Activated CD4-positive, CD25-positive, alpha-beta regulatory T cell treated with anti-CD3 and anti-CD28 coated beads, Interleukin-2, amount 50 U/mL, for 72 hours (primary cell): Measurements from ENCODE around the gene AATK.
"Not testable (repeated sequence)": the region's sequence is repeated elsewhere in the genome, so short reads cannot be mapped to it uniquely, and the experiment has no call there.

Experiments used
- DNase-seq: peaks from one replicate; pipeline ENCODE4 v3.0.0; 2021

The AATK gene

DNA sequence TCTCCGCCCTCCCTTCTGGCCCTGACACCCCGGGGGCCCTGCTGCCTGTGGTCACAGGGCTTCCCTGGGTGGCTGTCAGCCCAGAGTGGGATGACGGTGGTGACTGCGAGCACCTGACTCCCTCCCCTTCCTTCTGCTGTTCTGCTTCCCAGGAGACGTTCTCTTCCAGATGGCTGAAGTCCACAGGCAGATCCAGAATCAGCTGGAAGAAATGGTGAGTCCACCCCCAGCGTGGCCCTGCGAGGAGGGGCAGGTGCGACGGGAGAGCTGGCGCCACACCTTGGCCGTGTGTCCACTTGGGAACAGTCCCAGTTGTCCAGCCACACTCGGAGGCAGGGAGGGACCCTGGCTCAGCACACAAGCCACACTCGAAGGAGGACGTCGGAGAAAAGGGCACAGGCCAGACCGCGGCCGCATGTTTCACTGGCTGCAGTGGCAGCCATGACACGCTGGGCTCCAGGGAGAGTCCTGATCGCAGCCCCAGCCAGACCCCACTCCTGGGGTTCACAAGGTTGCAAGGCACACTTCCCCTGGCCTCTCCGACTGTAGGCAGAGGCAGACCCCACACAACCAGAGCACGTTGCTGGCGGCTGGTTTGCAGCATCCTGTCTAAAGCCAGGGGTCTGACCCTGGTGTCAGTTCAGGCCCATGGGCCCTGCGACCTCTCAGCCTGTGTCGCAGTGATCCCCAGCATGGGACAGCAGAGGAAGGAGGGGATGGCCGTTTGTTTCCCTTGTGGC lies 81.2 kb downstream of the AATK start:
- no peak for DNase-seq

DNA sequence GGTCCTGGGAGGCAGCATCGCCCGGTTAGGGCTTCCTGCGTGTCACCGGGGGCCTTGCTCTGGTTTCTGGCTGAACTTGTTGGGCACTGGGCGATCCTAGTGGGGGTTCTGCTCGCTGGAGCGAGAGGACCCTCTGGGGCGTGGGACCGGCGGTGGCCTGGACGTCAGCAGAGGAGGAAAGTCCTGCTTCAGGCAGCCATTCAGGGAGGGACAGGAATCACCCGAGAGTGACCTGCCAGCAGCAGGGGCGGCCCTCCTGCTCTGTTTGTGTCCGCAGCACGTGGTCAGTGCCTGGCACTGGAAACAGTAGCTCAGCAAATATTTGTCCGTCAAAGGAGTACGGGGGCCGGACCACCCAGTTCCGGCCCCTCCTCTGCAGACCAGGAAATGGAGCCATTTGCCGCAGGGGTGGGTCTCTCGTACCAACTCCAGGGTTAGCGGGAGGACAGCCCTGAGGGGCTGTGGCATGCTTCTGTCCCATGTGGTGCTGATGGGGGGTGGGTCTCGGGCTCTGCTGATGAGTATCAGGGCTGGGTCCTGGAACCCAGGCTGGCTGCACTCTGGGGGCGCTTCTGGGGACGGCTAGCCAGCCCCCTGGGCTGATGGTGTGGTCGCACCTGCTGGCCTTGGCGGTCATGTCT lies 82.8 kb downstream of the AATK start:
- DNase-seq: no peak

DNA sequence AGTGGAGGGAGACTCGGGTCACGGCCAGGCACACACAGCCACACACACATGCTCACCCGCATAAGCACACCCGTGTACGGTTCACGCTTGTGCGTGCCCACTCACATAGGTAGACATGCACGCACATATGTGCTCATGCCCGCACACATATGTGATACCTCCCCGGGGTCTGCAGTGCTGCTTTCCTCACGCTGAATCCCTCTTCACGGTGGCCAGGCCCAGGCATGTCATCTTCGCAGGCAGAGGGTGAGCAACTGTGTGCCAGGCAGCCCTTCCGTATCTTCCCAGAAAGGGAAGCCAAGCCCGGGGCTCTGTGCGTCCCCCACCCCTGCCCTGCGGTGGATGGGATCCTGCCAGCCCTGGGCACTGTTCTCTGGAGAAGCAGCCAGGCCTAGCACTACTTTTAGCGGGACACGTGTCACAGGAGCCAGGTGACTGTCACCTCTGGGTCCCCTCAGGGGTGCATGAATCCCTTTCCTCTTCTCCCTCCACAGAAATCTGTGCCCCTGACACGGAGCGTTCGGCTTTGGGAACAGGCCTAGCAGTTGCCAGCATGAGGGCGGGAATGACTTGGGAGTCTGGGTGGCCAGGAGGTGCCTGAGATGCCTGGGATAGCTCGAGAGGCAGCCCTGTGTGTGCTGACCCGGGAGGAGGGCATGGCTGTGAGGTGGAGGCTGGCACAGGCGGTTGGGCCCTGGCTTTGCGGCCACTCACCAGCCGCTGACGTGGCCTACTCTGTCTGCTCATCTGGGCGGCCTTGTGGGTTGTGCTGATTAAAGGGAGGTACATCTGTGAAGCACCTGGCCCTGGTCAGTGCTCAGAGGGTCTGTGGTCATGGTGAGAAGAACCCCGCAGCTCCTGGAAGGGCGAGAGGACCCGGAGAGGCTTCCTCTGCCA lies 83.6 kb downstream of the AATK start:
- DNase-seq: no peak

DNA sequence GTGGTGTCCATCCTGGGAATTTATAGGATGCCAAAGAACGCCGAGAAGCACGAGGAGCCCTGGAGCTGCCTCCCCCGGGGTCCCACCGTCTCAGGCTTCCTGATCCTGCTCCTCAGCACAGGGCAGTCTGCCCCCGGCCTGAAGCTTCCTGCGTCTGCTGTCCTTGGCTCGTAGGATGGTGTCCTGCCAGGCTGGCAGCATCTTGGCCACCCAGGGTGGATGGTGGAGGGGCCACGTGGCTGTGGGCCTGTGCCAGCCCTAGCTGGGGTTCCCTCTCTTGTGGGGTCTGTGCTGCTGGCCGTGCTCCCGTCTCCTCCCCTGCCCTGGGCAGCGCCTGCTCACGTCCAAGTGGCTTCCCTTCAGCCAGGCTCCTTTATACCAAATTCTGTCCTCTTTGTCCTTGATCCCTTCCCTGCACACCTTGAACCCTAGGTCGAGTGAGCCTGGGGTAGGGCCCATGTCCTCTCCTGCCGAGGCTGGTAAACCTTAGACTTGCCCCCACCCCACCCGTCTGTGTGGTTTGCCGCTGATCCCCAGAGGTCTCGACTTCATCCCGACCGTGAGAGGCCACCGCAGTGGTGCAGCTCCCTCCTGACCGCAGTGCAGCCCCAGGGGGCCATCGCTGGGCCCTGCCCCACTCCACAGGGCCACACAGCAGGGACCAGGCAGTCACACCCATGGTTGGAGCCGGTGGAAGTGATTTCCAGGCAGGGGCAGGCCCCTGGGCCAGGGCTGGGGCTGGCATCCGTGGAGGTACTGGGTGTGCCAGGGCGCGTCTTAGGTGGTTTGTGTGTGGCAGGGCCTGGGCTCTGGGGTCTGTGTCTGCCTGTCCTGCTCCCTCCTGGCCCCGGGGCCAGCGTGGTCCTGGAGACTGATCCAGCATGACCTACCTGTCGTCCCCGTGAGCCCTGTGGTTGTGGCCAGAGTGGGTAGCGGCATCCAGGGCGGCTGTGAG lies 84.5 kb downstream of the AATK start:
- DNase-seq: no peak

DNA sequence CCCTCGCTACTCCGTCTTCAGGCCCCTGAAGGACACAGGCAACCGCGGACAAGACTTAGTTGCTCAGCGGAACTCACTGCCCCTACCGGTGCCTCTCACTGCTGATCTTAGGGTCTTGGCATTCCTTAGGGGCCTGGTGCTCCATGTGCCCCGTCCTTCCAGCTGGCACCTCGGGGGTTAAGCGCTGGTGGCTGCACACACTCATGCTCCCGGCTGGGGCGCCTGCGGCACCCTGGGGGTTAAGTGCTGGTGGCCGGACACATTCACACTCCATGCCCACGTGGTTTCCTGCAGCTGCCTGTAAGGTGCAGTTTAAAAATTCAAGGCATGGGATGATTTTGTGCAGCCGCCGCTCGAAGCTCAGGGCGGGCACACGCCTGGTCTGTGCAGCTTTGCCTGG lies 86.0 kb downstream of the AATK start:
- no peak for DNase-seq

DNA sequence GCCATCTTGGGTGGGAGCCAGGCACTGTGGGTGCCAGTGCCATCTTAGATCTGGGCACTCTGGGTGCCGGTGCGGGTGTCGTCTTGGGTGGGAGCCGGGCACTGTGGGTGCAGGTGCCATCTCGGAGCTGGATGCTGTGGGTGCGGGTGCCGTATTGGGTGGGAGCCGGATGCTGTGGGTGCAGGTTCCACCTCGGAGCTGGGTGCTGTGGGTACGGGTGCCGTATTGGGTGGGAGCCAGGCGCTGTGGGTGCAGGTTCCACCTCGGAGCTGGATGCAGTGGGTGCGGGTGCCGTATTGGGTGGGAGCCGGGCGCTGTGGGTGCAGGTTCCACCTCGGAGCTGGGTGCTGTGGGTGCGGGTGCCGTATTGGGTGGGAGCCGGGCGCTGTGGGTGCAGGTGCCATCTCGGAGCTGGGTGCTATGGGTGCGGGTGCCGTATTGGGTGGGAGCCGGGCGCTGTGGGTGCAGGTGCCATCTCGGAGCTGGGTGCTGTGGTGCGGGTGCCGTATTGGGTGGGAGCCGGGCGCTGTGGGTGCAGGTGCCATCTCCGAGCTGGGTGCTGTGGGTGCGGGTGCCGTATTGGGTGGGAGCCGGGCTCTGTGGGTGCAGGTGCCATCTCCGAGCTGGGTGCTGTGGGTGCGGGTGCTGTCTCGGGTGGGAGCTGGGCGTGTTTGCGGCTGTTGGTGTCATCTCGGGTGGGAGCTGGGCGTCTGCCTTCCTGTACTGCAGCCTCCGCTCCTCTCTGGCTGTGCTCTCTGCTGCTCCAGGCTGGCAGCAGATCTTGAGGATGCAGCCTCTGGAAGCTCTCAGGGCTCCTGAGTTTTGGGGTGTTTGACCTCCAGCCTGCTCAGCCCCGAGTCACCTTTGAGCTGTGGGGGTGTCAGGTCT lies 87.8 kb downstream of the AATK start:
- not testable (repeated sequence) for DNase-seq

DNA sequence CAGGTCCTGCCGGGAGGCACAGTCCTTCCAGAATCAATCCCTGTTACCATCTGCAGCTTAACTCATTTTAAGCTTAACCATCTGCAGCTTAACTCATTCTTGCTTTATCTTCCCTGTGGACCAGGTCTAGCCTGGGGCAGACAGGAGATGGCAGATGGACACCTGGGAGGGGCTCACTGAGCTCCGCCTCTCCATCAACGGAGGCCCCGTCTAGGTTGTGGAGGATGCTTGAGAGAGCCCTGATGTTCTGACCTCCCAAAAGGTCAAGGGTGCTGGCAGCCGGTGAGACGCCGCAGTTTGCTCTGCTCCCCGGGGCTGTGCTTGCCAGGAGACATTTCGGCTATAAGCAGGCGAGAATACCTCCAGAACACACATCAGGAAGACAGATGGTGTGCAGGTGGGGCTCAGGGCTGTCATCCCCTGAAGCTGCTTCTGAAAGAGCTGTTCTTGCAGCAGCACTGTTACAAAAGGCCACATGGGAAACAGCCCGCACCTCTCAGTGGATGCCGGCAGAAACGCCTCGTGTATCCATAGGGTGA lies 89.8 kb downstream of the AATK start:
- DNase-seq: no peak

DNA sequence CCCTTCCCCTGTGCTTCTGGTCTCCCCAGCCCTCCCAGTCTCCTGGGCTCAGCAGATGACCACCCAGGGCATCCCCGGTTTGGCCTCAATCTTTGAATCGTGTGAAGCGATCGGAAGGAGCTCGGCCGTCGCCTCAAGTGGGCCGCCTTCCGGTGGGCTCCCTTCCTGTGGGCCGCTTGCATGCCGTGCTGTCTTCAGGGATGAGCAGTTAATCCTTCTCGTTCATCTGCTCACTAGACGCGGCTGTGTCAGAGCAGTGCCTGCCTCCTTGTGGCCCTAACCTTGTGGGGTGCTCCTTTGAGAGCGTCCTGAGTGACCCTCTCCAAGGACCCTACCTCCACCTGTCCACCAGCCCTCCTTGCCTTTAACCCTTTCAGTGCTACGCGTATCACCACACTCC lies 90.7 kb downstream of the AATK start:
- no peak for DNase-seq

DNA sequence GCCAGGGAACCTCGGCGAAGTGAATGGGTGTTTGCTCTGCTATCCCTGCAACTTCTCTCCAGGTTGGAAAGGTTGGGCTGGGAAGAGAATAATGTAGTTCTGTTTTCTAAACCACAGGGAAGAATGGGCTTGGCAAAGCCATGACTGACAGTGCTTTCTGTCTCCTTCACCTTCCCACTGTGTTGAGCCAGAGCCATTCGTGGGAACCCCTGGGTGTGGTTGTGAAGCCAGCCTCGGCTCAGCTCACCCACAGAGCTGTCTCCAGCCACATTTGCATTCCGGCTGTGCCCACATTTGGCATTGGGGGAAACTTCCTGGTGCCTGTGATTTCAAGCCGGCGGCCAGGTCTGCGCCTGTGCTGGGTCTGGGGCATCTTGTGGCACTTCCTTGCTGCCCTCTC lies 91.1 kb downstream of the AATK start:
- DNase-seq: no peak

DNA sequence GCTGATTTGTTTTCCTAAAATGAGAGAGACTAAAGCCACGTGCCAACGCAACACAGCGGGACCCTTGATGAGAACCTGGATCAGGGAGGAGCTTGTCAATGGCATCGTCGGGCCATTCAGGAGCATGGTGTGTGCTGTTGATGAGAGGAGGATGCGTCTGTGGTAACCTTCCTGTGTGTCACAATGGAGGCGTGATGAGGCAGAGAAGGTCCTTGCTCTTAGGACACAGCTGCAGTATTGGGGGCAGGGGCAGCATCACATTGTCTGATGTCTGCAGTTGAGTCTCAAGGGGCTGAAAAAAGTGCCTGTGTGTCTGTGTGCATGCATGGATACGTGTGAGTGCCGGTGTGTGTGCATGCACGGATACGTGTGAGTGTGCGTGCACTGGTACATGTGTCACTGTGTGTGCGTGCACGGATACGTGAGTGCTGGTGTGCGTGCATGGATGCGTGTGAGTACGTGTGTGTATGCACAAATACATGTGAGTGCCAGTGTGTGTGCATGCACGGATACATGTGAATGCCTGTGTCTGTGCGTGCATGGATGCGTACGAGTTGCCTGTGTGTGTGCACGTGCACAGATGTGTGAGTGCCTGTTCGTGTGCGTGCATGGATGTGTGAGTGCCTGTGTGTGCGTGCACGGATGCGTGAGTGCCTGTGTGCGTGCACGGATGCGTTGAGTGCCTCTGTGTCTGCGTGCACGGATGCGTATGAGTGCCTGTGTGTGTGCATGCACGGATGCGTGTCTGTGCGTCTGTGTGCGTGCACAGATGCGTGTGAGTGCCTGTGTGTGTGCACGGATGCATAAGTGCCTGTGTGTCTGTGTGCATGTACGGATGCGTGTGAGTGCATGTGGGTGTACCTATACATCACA lies 91.8 kb downstream of the AATK start:
- DNase-seq: no peak

DNA sequence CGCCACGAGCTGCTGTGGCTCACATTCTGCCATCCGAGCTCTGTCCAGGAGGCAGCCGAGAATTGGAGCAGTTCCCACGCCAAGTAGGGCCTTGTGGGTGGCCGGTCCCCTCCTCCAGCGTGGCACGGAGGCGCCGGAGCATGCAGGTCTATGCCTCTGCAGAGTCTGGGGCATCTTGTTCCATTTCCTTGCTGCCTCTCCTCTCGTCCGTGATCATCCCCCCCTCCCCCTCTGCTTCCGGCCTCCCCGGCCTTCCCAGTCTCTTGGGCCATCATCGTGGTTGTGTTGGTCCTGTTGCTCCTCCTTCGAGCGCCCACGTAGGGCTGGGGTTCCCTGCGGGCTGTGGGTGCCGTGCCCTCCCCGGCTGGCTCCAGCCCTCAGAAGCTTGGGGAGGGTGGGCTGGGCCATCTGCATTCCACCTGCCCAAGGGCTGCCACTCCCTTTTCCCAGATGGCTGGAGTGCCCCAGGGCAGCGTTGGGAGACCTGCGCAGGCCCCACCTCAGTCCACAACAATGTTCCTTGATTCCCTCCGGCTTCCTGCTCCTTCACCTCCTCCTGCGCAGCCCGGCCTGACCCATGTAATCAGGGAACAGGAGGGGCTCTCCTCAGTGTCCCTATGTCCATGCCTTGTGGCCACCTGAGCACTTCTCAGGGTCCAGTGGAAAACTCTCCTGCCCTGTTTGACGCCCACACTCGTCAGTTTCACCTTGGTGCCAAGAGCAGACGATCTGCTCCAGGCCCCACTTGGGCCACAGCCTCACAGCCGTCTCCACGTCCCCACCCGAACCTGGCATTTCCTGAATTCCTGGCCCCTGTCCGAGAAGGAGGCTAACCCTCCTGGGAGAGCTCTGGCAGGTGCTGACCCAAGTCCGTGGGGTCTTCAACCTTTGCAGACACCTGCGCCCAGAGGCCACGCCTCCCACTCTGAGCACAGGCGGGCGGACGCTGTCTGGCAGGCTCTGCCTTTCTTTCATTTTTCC lies 94.0 kb downstream of the AATK start:
- DNase-seq: no peak

DNA sequence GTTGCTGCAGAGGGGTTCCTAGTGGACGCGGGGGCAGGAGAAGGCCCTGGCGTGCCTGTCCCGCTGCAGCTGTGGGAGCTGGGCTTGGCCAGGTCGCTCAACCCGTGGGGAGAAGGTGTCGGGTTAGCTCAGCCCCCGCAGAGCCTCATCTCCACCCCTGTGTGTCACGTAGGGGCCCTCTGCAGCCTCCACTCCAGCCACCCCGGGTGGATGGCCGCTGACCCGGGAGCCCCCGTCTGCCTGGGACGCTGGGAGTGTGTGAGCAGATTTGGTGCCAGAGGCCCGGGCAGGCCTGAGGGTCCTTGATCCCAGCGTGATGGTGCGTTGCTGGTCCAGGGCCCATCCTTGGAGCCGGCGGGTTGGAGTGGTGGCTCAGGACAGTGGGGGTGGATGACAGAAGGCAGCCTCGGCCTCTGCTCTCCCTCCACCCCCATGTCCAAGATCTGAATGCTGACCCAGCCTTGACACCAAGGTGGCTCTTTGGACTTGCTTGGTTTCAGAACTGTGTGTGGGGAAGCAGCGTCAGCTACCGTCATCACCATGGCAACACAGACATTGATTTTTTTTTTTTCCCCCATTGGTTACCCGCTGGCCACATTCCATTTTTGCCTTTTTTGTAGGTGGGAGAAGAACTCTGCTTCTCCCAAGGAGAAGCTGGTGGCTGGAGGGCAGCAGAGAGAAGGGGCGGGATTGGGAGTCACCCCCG lies 95.3 kb downstream of the AATK start:
- DNase-seq: no peak

DNA sequence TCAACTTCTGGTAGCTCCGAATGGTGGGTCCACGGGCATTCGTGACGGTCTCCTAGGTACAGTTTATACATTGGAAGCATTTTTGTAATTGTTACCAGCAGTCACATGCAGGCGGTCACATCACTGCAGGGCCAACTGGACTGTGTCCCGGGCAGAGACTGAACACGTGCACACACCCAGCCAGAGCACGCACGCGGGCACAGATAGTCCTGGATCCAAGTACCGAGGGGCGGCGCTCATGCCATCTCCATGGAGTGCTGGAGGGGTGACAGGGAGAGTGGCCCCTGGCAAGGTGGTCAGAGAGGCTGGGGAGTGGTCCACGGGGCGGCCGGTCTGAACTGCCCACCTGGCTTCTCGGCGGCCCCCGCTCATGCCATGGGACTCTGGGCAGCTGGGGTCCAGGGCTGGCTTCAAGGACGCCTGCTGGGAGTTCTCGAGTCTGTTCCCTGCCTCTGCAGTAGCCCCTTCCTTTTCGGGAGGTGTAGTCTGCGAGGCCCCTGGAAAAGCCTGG lies 96.8 kb downstream of the AATK start:
- DNase-seq: no peak

DNA sequence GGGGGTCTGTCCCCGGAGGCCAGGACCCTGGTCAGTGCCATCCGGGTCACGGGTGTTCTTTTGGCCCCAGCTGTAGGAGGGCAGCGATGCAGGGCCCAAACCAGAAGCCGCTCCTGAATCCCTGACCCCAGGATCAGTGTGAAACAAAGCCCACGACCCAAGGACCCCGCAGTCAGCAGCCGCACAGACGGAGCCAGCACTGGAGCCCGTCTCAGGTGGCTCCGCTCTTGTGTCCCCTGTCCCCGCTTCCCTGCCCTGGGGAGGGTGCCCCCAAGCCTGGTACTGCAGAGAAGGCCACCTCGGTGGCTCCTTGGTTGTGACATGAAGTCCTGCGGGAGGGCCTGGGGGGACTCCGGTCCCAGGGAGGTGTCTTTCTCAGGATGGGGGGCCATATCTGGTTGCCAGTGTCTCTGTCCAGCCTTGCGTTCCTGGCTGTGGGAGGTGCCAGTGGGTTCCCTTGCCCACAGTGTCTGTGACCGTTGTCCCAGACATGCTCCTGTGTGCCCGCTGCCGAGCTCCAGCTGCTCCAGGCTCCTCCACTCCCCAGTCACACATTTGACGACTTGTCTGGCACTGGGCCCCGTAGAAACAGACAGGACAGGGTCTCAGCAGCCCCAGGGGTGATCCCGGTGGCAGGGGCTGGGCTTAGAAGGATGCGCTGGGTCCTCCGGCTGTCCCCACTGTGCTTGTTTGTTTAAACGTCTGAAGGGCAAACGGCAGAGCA lies 97.4 kb downstream of the AATK start:
- DNase-seq: no peak

DNA sequence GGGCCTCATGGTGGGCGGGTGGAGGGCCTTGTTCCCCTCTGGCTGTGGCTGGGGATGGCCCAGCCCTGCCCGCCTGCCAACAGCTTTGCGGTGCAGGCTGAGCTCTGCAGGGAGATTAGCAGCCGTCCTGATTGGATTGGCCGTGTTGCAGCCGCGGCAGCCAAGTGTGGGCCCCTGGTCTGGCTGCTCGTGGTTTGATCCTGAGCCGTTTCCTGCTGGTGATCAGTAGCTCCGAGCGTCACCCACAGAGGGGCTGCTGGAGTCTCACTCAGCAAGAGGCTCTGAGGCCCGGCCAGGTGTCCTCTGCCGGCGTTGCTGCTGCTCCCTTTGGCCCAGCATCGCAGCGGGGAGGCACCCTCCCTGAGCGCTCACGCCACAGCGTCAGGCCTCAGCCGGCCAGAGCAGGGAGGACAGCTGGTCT lies 98.6 kb downstream of the AATK start:
- DNase-seq: no peak
